OCI-LY7 (cell line): ENCODE results near the gene NUP43. TPM values are rescaled to one million over a fixed set of nuclear protein-coding genes. Genes with fewer than 3 reads are reported as not detected.

Source experiments
- BruUV-seq: library from RNA; stranded (reverse); fragments of 400-500 nt; replicated peaks from 2 replicates; lab custom pipeline; 2021; lab: Mats Ljungman, UMichigan
- CTCF ChIA-PET: fragments of 300-600 bp; sonication (Branson Sonifier 250); formaldehyde crosslinking; loops from one replicate; lab custom pipeline; 2022; ENCODE audit warnings: antibody characterized with exemption; ENCODE audit not compliant: unreplicated experiment; lab: Charles Lee
- POLR2A ChIA-PET: fragments of 300-600 bp; sonication (Branson Sonifier 250); formaldehyde crosslinking; loops from one replicate; lab custom pipeline; 2022; ENCODE audit warnings: antibody characterized with exemption; lab: Charles Lee
- DNase-seq: peaks from one replicate; pipeline ENCODE4 v3.0.0-alpha.2; 2015; ENCODE audit warnings: low spot score
- H2AFZ ChIP-seq: fragments of 200-600 bp; sonication (generic), shearing (Covaris generic); 2 replicates; pipeline ENCODE4 v1.6.1; 2014; ENCODE audit warnings: mild to moderate bottlenecking, antibody characterized with exemption, low read length, moderate library complexity
- H3K27ac ChIP-seq: fragments of 200-600 bp; sonication (generic); 2 replicates; pipeline ENCODE4 v1.5.1; 2014; ENCODE audit warnings: mixed run types, low read depth, mild to moderate bottlenecking, moderate library complexity, low read length, inconsistent platforms; ENCODE audit not compliant: poor library complexity, severe bottlenecking
- H3K36me3 ChIP-seq: fragments of 200-600 bp; sonication (generic); 2 replicates; pipeline ENCODE4 v1.6.1; 2014; ENCODE audit warnings: mild to moderate bottlenecking, antibody characterized with exemption, low read length, moderate library complexity, mixed read lengths; ENCODE audit not compliant: insufficient read depth
- H3K4me1 ChIP-seq: fragments of 200-600 bp; sonication (generic); 2 replicates; pipeline ENCODE4 v1.5.1; 2014; ENCODE audit warnings: mild to moderate bottlenecking, low read length; ENCODE audit not compliant: insufficient read depth, poor library complexity, severe bottlenecking
- H3K4me2 ChIP-seq: fragments of 200-600 bp; sonication (generic); 2 replicates; pipeline ENCODE4 v1.6.1; 2014; ENCODE audit warnings: mild to moderate bottlenecking, low read length
- H3K4me3 ChIP-seq: fragments of 200-600 bp; sonication (generic); 2 replicates; pipeline ENCODE4 v1.5.1; 2014; ENCODE audit warnings: mild to moderate bottlenecking, low read depth, low read length; ENCODE audit not compliant: poor library complexity, severe bottlenecking
- H3K79me2 ChIP-seq: fragments of 200-600 bp; sonication (generic); 2 replicates; pipeline ENCODE4 v1.6.1; 2016; ENCODE audit warnings: low read depth, mild to moderate bottlenecking, low read length, moderate library complexity, mixed read lengths; ENCODE audit not compliant: insufficient read depth
- H3K9me2 ChIP-seq: fragments of 200-600 bp; sonication (generic); 2 replicates; pipeline ENCODE4 v1.6.1; 2016; ENCODE audit warnings: mild to moderate bottlenecking, low read length, mixed read lengths; ENCODE audit not compliant: insufficient read depth
- H3K9me3 ChIP-seq: fragments of 200-600 bp; sonication (generic); 2 replicates; pipeline ENCODE4 v1.6.1; 2014; ENCODE audit warnings: mild to moderate bottlenecking, mixed run types, low read length, mixed read lengths
- H4K20me1 ChIP-seq: fragments of 200-600 bp; sonication (generic); 2 replicates; pipeline ENCODE4 v1.6.1; 2014; ENCODE audit warnings: mild to moderate bottlenecking, antibody characterized with exemption, low read length, moderate library complexity, mixed read lengths; ENCODE audit not compliant: insufficient read depth
- CTCF ChIP-seq: fragments of 200-600 bp; sonication (generic); conservative IDR thresholded peaks from 2 replicates; pipeline ENCODE4 v1.5.1; 2014; ENCODE audit warnings: mild to moderate bottlenecking, antibody characterized with exemption, low read length, moderate library complexity, mixed read lengths
- EZH2phosphoT487 ChIP-seq: fragments of 200-600 bp; sonication (generic); IDR thresholded peaks from 2 replicates; pipeline ENCODE4 v1.6.1; 2018; ENCODE audit warnings: low read depth, borderline replicate concordance, mild to moderate bottlenecking, mixed run types, antibody characterized with exemption, low read length, moderate library complexity, mixed read lengths
- intact Hi-C: fragments of 100-400 bp; cut with micrococcal nuclease; formaldehyde crosslinking; loops from one replicate; pipeline ENCODE4 v1.10.0; 2022; ENCODE audit not compliant: unreplicated experiment
- total RNA-seq, 2 experiments: library from RNA; depleted of rRNA in 1 of 2; stranded (reverse); fragments of >200 nt in 1 of 2; shearing (Covaris generic) in 1 of 2; gene quantifications; 2 replicates each; pipeline ENCODE4 v1.2.3, GENCODE V29; 2014 to 2022

NUP43 gene
- total RNA-seq, 2 experiments from 2014 or later = 28.6 to 73.0 TPM

GRCh38 chr6:149714442-149714841 lies 31.9 kb downstream of the NUP43 start:
- no TSS peak for BruUV-seq
- Histone ChIP-seq H3K9me3 (no peaks in the 10 kb centered on the region), H3K4me3 (no peak overlapping the region), H4K20me1 (peaks cover 19% of the 10 kb centered on the region; the same call in 1 of the 2 replicates), H2AFZ (no peak overlapping the region), H3K27ac (no peak overlapping the region), H3K4me2 (no peak overlapping the region), H3K36me3 (peaks cover 34% of the 10 kb centered on the region), H3K79me2 (peaks cover 82% of the 10 kb centered on the region), H3K9me2 (no peaks in the 10 kb centered on the region), H3K4me1 (peaks cover 24% of the 10 kb centered on the region)
- intact Hi-C loops = no loop called here
- POLR2A ChIA-PET = interaction anchor here (0.6 to 1.3 kb wide), 7 partner anchors 9 to 683 kb away, joined by 3 to 4 read pairs (median 3); no protein-coding TSS in a partner anchor
- TF ChIP-seq CTCF (no peak), EZH2phosphoT487 (no peak)
- CTCF ChIA-PET = no interaction called here
- DNase-seq = no peak

- CTCF ChIA-PET = interaction anchor here (0.6 kb wide), 1 partner anchor 69 kb away, joined by 3 read pairs; no protein-coding TSS in a partner anchor
- Histone ChIP-seq H3K79me2 (peaks cover 98% of the 10 kb centered on the region), H3K36me3 (peaks cover 41% of the 10 kb centered on the region), H3K9me3 (no peaks in the 10 kb centered on the region), H4K20me1 (peaks cover 20% of the 10 kb centered on the region; the same call in 1 of the 2 replicates), H3K4me1 (peaks cover 42% of the 10 kb centered on the region), H3K9me2 (no peaks in the 10 kb centered on the region), H3K27ac (no peak overlapping the region), H3K4me2 (no peak overlapping the region), H3K4me3 (no peak overlapping the region), H2AFZ (no peak overlapping the region)
- POLR2A ChIA-PET = no interaction called here
- TF ChIP-seq EZH2phosphoT487 (no peak), CTCF (no peak)
- intact Hi-C loops = no loop called here
- no peak for DNase-seq
- no TSS peak for BruUV-seq
Observed at GRCh38 chr6:149711711-149712110, 34.6 kb downstream of the NUP43 start.

- Histone ChIP-seq H3K27ac (no peak overlapping the region), H3K4me2 (no peak overlapping the region), H2AFZ (no peak overlapping the region), H3K9me3 (no peaks in the 10 kb centered on the region), H3K79me2 (peaks cover 96% of the 10 kb centered on the region), H3K36me3 (peaks cover 56% of the 10 kb centered on the region), H3K4me1 (no peaks in the 10 kb centered on the region), H3K4me3 (no peak overlapping the region), H3K9me2 (no peaks in the 10 kb centered on the region), H4K20me1 (peaks cover 15% of the 10 kb centered on the region; the same call in 1 of the 2 replicates)
- POLR2A ChIA-PET = interaction anchor here (0.6 to 1.6 kb wide), 5 partner anchors 13 to 315 kb away, joined by 3 to 6 read pairs (median 4); partner anchors contain the start of genes LATS1 and PCMT1
- TF ChIP-seq EZH2phosphoT487 = no peak
- no peak for TF ChIP-seq CTCF
- BruUV-seq = no TSS peak
- CTCF ChIA-PET = no interaction called here
- DNase-seq = no peak
- intact Hi-C loops = no loop called here
Observed at GRCh38 chr6:149701714-149702113, 44.6 kb downstream of the NUP43 start.
